ENCODE results near the gene EMX1. TPM values are rescaled to one million over a fixed set of nuclear protein-coding genes. Genes with fewer than 3 reads are reported as not detected.
A peak's percentile ranks its signal among the peaks of the same experiment; 100 is the strongest.

Gene EMX1
- total RNA-seq, 1 experiment from 2014 or later, result 0.72 TPM

GRCh38 chr2:72951303-72952095, 34.2 kb downstream of the EMX1 start:
- Histone ChIP-seq H3K14ac (ENCODE audit: insufficient read depth, low read length) (peak overlapping the region; percentile 61), H2BK12ac (ENCODE audit: insufficient read length, low read depth, low read length) (peak overlapping the region; percentile 66), H3K9ac (ENCODE audit: extremely low read depth, insufficient read length, low read length) (no peak overlapping the region), H3K9me3 (ENCODE audit: control insufficient read depth, low read depth, low read length) (no peaks in the 10 kb centered on the region), H3K79me2 (ENCODE audit: insufficient read depth, low read length) (no peaks in the 10 kb centered on the region), H3K4me2 (ENCODE audit: insufficient read depth, insufficient read length, low read length) (no peak overlapping the region), H3K4ac (ENCODE audit: low read depth, low read length) (no peak overlapping the region), H3K79me1 (ENCODE audit: insufficient read depth, low read depth, low read length, poor library complexity, severe bottlenecking) (no peaks in the 10 kb centered on the region), H2AFZ (ENCODE audit: low read length) (no peak overlapping the region), H4K8ac (replicated peaks; ENCODE audit: insufficient read length, low read depth, low read length) (no peak overlapping the region), H2BK5ac (ENCODE audit: insufficient read length, low read length) (peak overlapping the region; percentile 47), H4K91ac (ENCODE audit: insufficient read length, low read depth, low read length) (peak overlapping the region; percentile 92), H2AK5ac (ENCODE audit: insufficient read length, low read length) (peak overlapping the region; percentile 15), H3K56ac (ENCODE audit: insufficient read length, low read depth, low read length) (no peak overlapping the region), H3K23me2 (ENCODE audit: insufficient read length, low read depth, low read length, poor library complexity, severe bottlenecking) (no peaks in the 10 kb centered on the region), H4K5ac (ENCODE audit: insufficient read length, low read depth, low read length) (no peak overlapping the region), H3K18ac (ENCODE audit: insufficient read length, low read depth, low read length) (peak overlapping the region; percentile 73), H4K20me1 (ENCODE audit: control insufficient read depth, insufficient read depth, insufficient read length) (no peaks in the 10 kb centered on the region), H2BK15ac (ENCODE audit: low read depth, low read length) (no peak overlapping the region), H2BK20ac (ENCODE audit: low read depth, low read length, poor library complexity, severe bottlenecking) (no peak overlapping the region), H3T11ph (ENCODE audit: low read length) (no peak overlapping the region), H3K4me1 (ENCODE audit: insufficient read depth, low read length) (peaks cover 7% of the 10 kb centered on the region; the same call in 1 of the 2 replicates), H2BK120ac (ENCODE audit: low read depth, low read length, poor library complexity, severe bottlenecking) (no peak overlapping the region), H3K27ac (ENCODE audit: insufficient read length, low read depth, low read length) (peak overlapping the region; percentile 89), H3K27me3 (ENCODE audit: insufficient read depth, low read length) (no peaks in the 10 kb centered on the region), H3K23ac (ENCODE audit: insufficient read length, low read depth, low read length) (no peak overlapping the region)
- Mint-ChIP-seq H3K9me3 (no peaks in the 10 kb centered on the region), H3K4me3 (peak overlapping the region; percentile 4 to 39; a peak in 3 of 5 replicates), H3K27ac (peak overlapping the region; percentile 85 to 98 (median 95)), H3K4me1 (peaks cover 53% of the 10 kb centered on the region in 2 experiments), H3K27me3 (ENCODE audit: low read depth) (peaks cover 15% of the 10 kb centered on the region), H3K36me3 (ENCODE audit: insufficient read depth in 1 of 3, low read depth in 3 of 3) (peaks cover 8 to 9% (median 9%) of the 10 kb centered on the region in 3 experiments; a peak in 6 of 7 replicates)
- WGBS (ENCODE audit: extremely low coverage, insufficient read length, low lambda C conversion rate), result no CpG with 5 or more reads among the region's 8 CpGs
- no peak for TF ChIP-seq CTCF (conservative IDR thresholded peaks at IDR 0.05)
- peak; percentile 95 for DNase-seq
